Naive thymus-derived CD4-positive, alpha-beta T cell (primary cell): ENCODE data around the gene CCDC12. TPM values are rescaled to one million over a fixed set of nuclear protein-coding genes. Genes with fewer than 3 reads are reported as not detected.

Source experiments
- ATAC-seq: fragments of 150-1000 bp; cut with Tn5 transposase; 2 replicates; pipeline ENCODE4 v1.10.0; 2021; ENCODE audit warnings: mild to moderate bottlenecking, moderate library complexity
- CTCF ChIA-PET: fragments of 350-600 bp; sonication (Branson Sonifier 250); formaldehyde crosslinking; loops from one replicate; lab custom pipeline; 2021; ENCODE audit warnings: antibody characterized with exemption; lab: Charles Lee
- POLR2A ChIA-PET: fragments of 350-600 bp; sonication (Branson Sonifier 250); formaldehyde crosslinking; loops from one replicate; lab custom pipeline; 2021; ENCODE audit warnings: antibody characterized with exemption, inconsistent platforms; lab: Charles Lee
- DNase-seq, 9 donors: peaks; one replicate each; pipeline versions ENCODE4 v3.0.0 to v3.0.0-alpha.2; 2020 to 2022; ENCODE audit warnings: mixed read lengths in 1 of 9
- H3K27ac ChIP-seq: one replicate; pipeline ENCODE4 v1.7.0; 2013; ENCODE audit warnings: mild to moderate bottlenecking, low read depth, low read length, moderate library complexity
- H3K27me3 ChIP-seq, 2 donors: one replicate each; pipeline ENCODE4 v1.7.0; 2013; ENCODE audit warnings: low read length in 2 of 2, mild to moderate bottlenecking in 2 of 2, moderate library complexity in 2 of 2; ENCODE audit not compliant: control insufficient read depth in 2 of 2, insufficient read depth in 2 of 2
- H3K36me3 ChIP-seq, 3 experiments: 1 replicate in 2 of 3; 2 replicates in 1 of 3; pipeline ENCODE4 v1.7.0; 2013; ENCODE audit warnings: low read length in 3 of 3, mild to moderate bottlenecking in 3 of 3, moderate library complexity in 1 of 3; ENCODE audit not compliant: insufficient read depth in 3 of 3, control insufficient read depth in 2 of 3
- H3K4me1 ChIP-seq, 2 donors: one replicate each; pipeline ENCODE4 v1.7.0; 2013; ENCODE audit warnings: low read length in 2 of 2, mild to moderate bottlenecking in 2 of 2, moderate library complexity in 1 of 2; ENCODE audit not compliant: control insufficient read depth in 2 of 2, insufficient read depth in 2 of 2
- H3K4me3 ChIP-seq: 2 replicates; pipeline ENCODE4 v1.7.0; 2013; ENCODE audit warnings: mild to moderate bottlenecking, low read length
- H3K9me3 ChIP-seq, 3 experiments: 1 replicate in 2 of 3; 2 replicates in 1 of 3; pipeline ENCODE4 v1.7.0; 2013; ENCODE audit warnings: low read length in 3 of 3; ENCODE audit not compliant: control insufficient read depth in 2 of 3
- H3K27ac Mint-ChIP-seq, 9 donors: one replicate each; pipeline ENCODE4 v1.8.0; 2020 to 2022; ENCODE audit warnings: mixed read lengths in 9 of 9, mild to moderate bottlenecking in 8 of 9, moderate library complexity in 5 of 9, inconsistent platforms in 2 of 9
- H3K27me3 Mint-ChIP-seq, 5 donors: one replicate each; pipeline ENCODE4 v1.8.0; 2021 to 2022; ENCODE audit warnings: mixed read lengths in 5 of 5, mild to moderate bottlenecking in 1 of 5
- H3K36me3 Mint-ChIP-seq, 5 donors: one replicate each; pipeline ENCODE4 v1.8.0; 2020 to 2022; ENCODE audit warnings: mixed read lengths in 5 of 5, mild to moderate bottlenecking in 3 of 5, inconsistent platforms in 1 of 5
- H3K4me1 Mint-ChIP-seq, 7 donors: one replicate each; pipeline ENCODE4 v1.8.0; 2020 to 2022; ENCODE audit warnings: mixed read lengths in 7 of 7, mild to moderate bottlenecking in 3 of 7, inconsistent platforms in 1 of 7
- H3K4me3 Mint-ChIP-seq, 10 donors: one replicate each; pipeline ENCODE4 v1.8.0; 2020 to 2022; ENCODE audit warnings: mild to moderate bottlenecking in 10 of 10, mixed read lengths in 10 of 10, moderate library complexity in 6 of 10, inconsistent platforms in 2 of 10
- H3K9me3 Mint-ChIP-seq, 11 donors: one replicate each; pipeline ENCODE4 v1.8.0; 2020 to 2022; ENCODE audit warnings: mixed read lengths in 11 of 11, mild to moderate bottlenecking in 4 of 11, inconsistent platforms in 1 of 11, moderate library complexity in 1 of 11
- intact Hi-C, 2 donors: fragments of 100-400 bp; cut with micrococcal nuclease; formaldehyde crosslinking; loops; one replicate each; pipeline ENCODE4 v1.15.1; 2023
- polyA plus RNA-seq, 2 donors: library from polyadenylated mRNA; unstranded; fragments of 300-500 nt; fragmentation: Illumina TruSeq; gene quantifications; one replicate each; pipeline ENCODE4 v1.2.3, GENCODE V29; 2021
- total RNA-seq, 6 experiments: library from RNA in 5 of 6; stranded (reverse) in 5 of 6; gene quantifications; 1 replicate in 5 of 6; 2 replicates in 1 of 6; pipeline ENCODE4 v1.2.3 and lab custom pipeline; 2021 to 2026

CCDC12 gene
- total and polyA plus RNA-seq, 7 experiments from 2014 or later = 51.6 to 115 (median 60.2) TPM

GRCh38 chr3:46893146-46893748 lies 83.3 kb downstream of the CCDC12 start:
- Mint-ChIP-seq H3K4me3 (peak overlapping the region in 1 of 10 donors; percentile 55), H3K4me1 (peaks cover 0 to 4% (median 3%) of the 10 kb centered on the region in 7 donors), H3K27ac (no peak overlapping the region), H3K9me3 (no peaks in the 10 kb centered on the region), H3K27me3 (peaks cover 34 to 74% (median 51%) of the 10 kb centered on the region in 5 donors), H3K36me3 (no peaks in the 10 kb centered on the region)
- H3K27ac ChIP-seq = no peak overlapping the region
- no peak overlapping the region for H3K4me3 ChIP-seq
- ATAC-seq = no peak
- POLR2A ChIA-PET = no interaction called here
- peaks cover 0 to 5% of the 10 kb centered on the region in 2 donors for H3K27me3 ChIP-seq
- H3K36me3 ChIP-seq = no peaks in the 10 kb centered on the region
- H3K4me1 ChIP-seq = no peaks in the 10 kb centered on the region
- intact Hi-C loops = no loop called here
- DNase-seq = no peak
- H3K9me3 ChIP-seq = no peaks in the 10 kb centered on the region
- CTCF ChIA-PET = interaction anchor here (1.8 to 3.1 kb wide), 2 partner anchors 187 to 190 kb away, joined by 4 to 16 read pairs; no protein-coding TSS in a partner anchor

- Histone ChIP-seq H3K27ac (no peak overlapping the region), H3K9me3 (no peaks in the 10 kb centered on the region), H3K27me3 (peaks cover 0 to 5% of the 10 kb centered on the region in 2 donors), H3K36me3 (no peaks in the 10 kb centered on the region), H3K4me3 (no peak overlapping the region), H3K4me1 (no peaks in the 10 kb centered on the region)
- peaks cover 0 to 4% (median 3%) of the 10 kb centered on the region in 7 donors for H3K4me1 Mint-ChIP-seq
- no peaks in the 10 kb centered on the region for H3K9me3 Mint-ChIP-seq
- H3K27ac Mint-ChIP-seq = no peak overlapping the region
- intact Hi-C loops = no loop called here
- H3K36me3 Mint-ChIP-seq = no peaks in the 10 kb centered on the region
- H3K27me3 Mint-ChIP-seq = peaks cover 30 to 73% (median 44%) of the 10 kb centered on the region in 5 donors
- ATAC-seq (peak; percentile 70), DNase-seq (peak in 1 of 9 donors; percentile 18)
- ChIA-PET CTCF (no interaction called here), POLR2A (interaction anchor here (0.6 kb wide), 1 partner anchor 563 kb away, joined by 3 read pairs; no protein-coding TSS in a partner anchor)
- H3K4me3 Mint-ChIP-seq = peak overlapping the region; percentile 16 to 76 (median 47)
These were observed 84.0 kb downstream of the CCDC12 start for GRCh38 chr3:46892285-46893145.

- no peak overlapping the region for H3K4me3 ChIP-seq
- no peaks in the 10 kb centered on the region for H3K4me1 ChIP-seq
- H3K27ac ChIP-seq = no peak overlapping the region
- H3K4me3 Mint-ChIP-seq = peak overlapping the region in 4 of 10 donors; percentile 1 to 28 (median 14)
- peaks cover 0 to 4% (median 3%) of the 10 kb centered on the region in 7 donors for H3K4me1 Mint-ChIP-seq
- H3K27ac Mint-ChIP-seq = peak overlapping the region in 1 of 9 donors; percentile 13
- H3K27me3 Mint-ChIP-seq = peaks cover 30 to 79% (median 37%) of the 10 kb centered on the region in 5 donors
- POLR2A ChIA-PET = no interaction called here
- peaks cover 0 to 5% of the 10 kb centered on the region in 2 donors for H3K27me3 ChIP-seq
- no peak for DNase-seq
- H3K36me3 ChIP-seq = no peaks in the 10 kb centered on the region
- CTCF ChIA-PET = no interaction called here
- intact Hi-C loops = no loop called here
- H3K9me3 ChIP-seq = no peaks in the 10 kb centered on the region
- H3K9me3 Mint-ChIP-seq = no peaks in the 10 kb centered on the region
- no peak for ATAC-seq
- no peaks in the 10 kb centered on the region for H3K36me3 Mint-ChIP-seq
These were observed 85.4 kb downstream of the CCDC12 start for GRCh38 chr3:46891132-46891531.

- CTCF ChIA-PET = interaction anchor here (1.0 to 1.9 kb wide), 2 partner anchors 11 to 185 kb away, joined by 3 to 6 read pairs; no protein-coding TSS in a partner anchor
- Histone ChIP-seq H3K36me3 (no peaks in the 10 kb centered on the region), H3K4me1 (no peaks in the 10 kb centered on the region), H3K4me3 (no peak overlapping the region), H3K27ac (no peak overlapping the region), H3K27me3 (peaks cover 0 to 5% of the 10 kb centered on the region in 2 donors), H3K9me3 (no peaks in the 10 kb centered on the region)
- DNase-seq (no peak), ATAC-seq (no peak)
- no peaks in the 10 kb centered on the region for H3K36me3 Mint-ChIP-seq
- no peaks in the 10 kb centered on the region for H3K9me3 Mint-ChIP-seq
- no peak overlapping the region for H3K27ac Mint-ChIP-seq
- peaks cover 31 to 83% (median 38%) of the 10 kb centered on the region in 5 donors for H3K27me3 Mint-ChIP-seq
- intact Hi-C loops = no loop called here
- H3K4me1 Mint-ChIP-seq = peaks cover 0 to 4% (median 0%) of the 10 kb centered on the region in 7 donors
- no peak overlapping the region for H3K4me3 Mint-ChIP-seq
- POLR2A ChIA-PET = interaction anchor here (0.6 to 0.7 kb wide), 2 partner anchors 184 to 1716 kb away, joined by 3 read pairs; no protein-coding TSS in a partner anchor
These were observed 86.4 kb downstream of the CCDC12 start for GRCh38 chr3:46890132-46890531.

- DNase-seq = no peak
- Histone ChIP-seq H3K4me1 (no peaks in the 10 kb centered on the region), H3K27ac (no peak overlapping the region), H3K4me3 (no peak overlapping the region), H3K9me3 (no peaks in the 10 kb centered on the region), H3K36me3 (no peaks in the 10 kb centered on the region), H3K27me3 (peaks cover 0 to 5% of the 10 kb centered on the region in 2 donors)
- peaks cover 34 to 87% (median 42%) of the 10 kb centered on the region in 5 donors for H3K27me3 Mint-ChIP-seq
- no peaks in the 10 kb centered on the region for H3K9me3 Mint-ChIP-seq
- H3K4me1 Mint-ChIP-seq = peaks cover 0 to 4% (median 0%) of the 10 kb centered on the region in 7 donors
- no peak overlapping the region for H3K4me3 Mint-ChIP-seq
- no peak for ATAC-seq
- intact Hi-C loops = no loop called here
- CTCF ChIA-PET = interaction anchor here (1.0 to 1.9 kb wide), 2 partner anchors 11 to 184 kb away, joined by 3 to 6 read pairs; no protein-coding TSS in a partner anchor
- H3K27ac Mint-ChIP-seq = no peak overlapping the region
- POLR2A ChIA-PET = interaction anchor here (0.7 kb wide), 1 partner anchor 1716 kb away, joined by 3 read pairs; no protein-coding TSS in a partner anchor
- no peaks in the 10 kb centered on the region for H3K36me3 Mint-ChIP-seq
These were observed 87.0 kb downstream of the CCDC12 start for GRCh38 chr3:46889381-46890110.

- CTCF ChIA-PET = interaction anchor here (0.9 to 1.9 kb wide), 2 partner anchors 167 to 183 kb away, joined by 3 to 6 read pairs; no protein-coding TSS in a partner anchor
- Mint-ChIP-seq H3K27me3 (peaks cover 36 to 86% (median 44%) of the 10 kb centered on the region in 5 donors), H3K9me3 (no peaks in the 10 kb centered on the region)
These were observed 87.8 kb downstream of the CCDC12 start for GRCh38 chr3:46888705-46889104.

More at GRCh38 chr3:46888705-46889104, 87.8 kb downstream of the CCDC12 start:
- Mint-ChIP-seq H3K4me1 (peaks cover 0 to 6% (median 0%) of the 10 kb centered on the region in 7 donors), H3K27ac (no peak overlapping the region), H3K36me3 (no peaks in the 10 kb centered on the region), H3K4me3 (no peak overlapping the region)
- H3K4me3 ChIP-seq = no peak overlapping the region
- H3K27ac ChIP-seq = no peak overlapping the region
- H3K4me1 ChIP-seq = no peaks in the 10 kb centered on the region
- POLR2A ChIA-PET = no interaction called here
- no peaks in the 10 kb centered on the region for H3K36me3 ChIP-seq
- peaks cover 0 to 10% of the 10 kb centered on the region in 2 donors for H3K27me3 ChIP-seq
- intact Hi-C loops = no loop called here
- DNase-seq = no peak
- no peak for ATAC-seq
- H3K9me3 ChIP-seq = no peaks in the 10 kb centered on the region
